ENCODE results near the gene PTPN5.

- TF ChIP-seq EZH2 (optimal IDR thresholded peaks at IDR 0.05; ENCODE audit: low read depth, low read length) (no peak), EZH2phosphoT487 (IDR thresholded peaks at IDR 0.05; ENCODE audit: low read length) (no peak)
- TF ChIP-seq, protein P1, sequence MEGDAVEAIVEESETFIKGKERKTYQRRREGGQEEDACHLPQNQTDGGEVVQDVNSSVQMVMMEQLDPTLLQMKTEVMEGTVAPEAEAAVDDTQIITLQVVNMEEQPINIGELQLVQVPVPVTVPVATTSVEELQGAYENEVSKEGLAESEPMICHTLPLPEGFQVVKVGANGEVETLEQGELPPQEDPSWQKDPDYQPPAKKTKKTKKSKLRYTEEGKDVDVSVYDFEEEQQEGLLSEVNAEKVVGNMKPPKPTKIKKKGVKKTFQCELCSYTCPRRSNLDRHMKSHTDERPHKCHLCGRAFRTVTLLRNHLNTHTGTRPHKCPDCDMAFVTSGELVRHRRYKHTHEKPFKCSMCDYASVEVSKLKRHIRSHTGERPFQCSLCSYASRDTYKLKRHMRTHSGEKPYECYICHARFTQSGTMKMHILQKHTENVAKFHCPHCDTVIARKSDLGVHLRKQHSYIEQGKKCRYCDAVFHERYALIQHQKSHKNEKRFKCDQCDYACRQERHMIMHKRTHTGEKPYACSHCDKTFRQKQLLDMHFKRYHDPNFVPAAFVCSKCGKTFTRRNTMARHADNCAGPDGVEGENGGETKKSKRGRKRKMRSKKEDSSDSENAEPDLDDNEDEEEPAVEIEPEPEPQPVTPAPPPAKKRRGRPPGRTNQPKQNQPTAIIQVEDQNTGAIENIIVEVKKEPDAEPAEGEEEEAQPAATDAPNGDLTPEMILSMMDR (IDR thresholded peaks at IDR 0.05; ENCODE audit: low read length): no peak
Measured at GRCh38 chr11:18705651-18706281, 85.8 kb downstream of the PTPN5 start.
